NCI-H446 treated with DMSO at 0.1 percent for 48 hours (cell line): ENCODE data around the gene MCF2L2.

Source experiments
- DNase-seq: peaks from one replicate; lab custom pipeline; 2025; lab: John Stamatoyannopoulos, UW

Gene MCF2L2

DNA sequence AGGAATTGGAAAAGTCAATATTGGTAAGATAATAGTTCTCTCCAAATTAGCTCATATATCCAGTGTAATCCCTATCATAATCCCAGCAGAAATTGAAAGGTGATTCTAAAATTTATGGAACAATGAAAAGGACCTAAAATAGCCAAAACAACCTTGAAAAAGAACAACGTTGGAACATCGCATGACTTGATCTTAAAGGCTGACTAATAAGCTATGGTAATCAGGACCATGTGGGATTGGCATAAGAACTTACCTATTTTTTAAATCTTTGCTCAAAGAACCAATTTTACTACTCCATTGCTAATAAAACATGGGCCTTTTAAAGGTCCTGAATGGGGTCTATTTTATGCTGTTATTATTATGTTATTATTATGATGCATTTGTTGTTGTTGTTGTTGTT is 134.5 kb downstream of the MCF2L2 start:
- DNase-seq, result no peak

DNA sequence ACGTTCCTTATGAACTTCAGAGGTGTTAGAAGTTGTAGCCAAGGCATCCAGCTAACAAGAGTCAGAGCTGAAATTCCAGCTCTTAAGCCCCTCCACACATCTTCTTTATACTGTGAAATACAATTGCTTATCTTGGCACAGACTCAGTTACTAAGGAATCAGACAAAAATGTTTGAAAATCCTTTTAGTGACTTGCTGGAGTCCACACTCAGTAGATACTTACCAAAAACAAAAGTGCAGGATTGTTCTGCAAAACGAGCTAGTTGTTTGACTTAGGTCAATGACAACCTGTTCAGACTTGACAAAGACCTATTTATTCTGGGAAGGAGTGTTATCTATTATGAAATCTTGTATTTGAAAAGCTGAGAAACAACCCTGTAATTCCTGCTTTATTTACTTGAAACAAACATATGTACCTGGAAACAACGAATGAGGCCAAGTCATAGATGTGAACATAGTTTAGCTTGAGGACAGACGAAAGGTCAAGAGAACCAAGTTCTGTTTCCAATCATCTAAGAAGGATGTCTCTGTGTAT is 136.9 kb downstream of the MCF2L2 start:
- DNase-seq, result no peak

DNA sequence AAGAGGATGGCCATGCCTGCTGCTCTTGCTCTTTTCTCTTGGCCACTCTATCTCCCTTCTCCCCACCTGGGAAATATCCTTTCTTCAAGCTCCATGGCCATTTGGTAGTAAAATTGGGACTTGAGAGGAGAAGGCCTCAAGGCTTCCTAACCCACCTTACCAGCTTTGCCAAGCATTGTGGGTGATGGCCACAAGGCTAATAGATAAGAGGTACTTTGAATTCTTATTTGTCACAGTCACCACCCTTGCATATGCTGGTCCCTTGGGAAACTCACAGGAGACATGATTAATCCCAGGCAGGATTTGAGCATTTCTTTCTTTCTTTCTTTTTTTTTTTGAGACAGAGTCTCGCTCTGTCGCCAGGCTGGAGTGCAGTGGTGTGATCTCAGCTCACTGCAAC is 138.2 kb downstream of the MCF2L2 start:
- DNase-seq, result no peak

DNA sequence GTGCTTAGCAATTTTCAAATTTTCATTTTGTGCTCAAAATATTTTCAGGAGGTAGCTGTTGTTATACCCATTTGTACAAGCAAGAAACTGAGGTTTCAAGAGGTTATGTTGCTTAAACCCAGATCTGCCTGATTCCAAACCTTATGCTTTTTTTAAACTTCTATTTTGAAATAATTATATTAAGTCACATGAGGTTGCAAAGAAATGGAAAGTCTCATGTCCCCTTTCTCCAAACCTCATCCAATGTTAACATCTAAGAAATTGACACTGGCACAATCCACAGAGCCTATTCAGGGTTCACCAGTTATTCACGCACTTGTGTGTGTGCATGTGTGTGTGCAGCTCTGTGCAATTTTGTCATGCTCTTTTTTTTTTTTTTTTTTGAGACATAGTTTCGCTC is 140.3 kb downstream of the MCF2L2 start:
- no peak for DNase-seq

DNA sequence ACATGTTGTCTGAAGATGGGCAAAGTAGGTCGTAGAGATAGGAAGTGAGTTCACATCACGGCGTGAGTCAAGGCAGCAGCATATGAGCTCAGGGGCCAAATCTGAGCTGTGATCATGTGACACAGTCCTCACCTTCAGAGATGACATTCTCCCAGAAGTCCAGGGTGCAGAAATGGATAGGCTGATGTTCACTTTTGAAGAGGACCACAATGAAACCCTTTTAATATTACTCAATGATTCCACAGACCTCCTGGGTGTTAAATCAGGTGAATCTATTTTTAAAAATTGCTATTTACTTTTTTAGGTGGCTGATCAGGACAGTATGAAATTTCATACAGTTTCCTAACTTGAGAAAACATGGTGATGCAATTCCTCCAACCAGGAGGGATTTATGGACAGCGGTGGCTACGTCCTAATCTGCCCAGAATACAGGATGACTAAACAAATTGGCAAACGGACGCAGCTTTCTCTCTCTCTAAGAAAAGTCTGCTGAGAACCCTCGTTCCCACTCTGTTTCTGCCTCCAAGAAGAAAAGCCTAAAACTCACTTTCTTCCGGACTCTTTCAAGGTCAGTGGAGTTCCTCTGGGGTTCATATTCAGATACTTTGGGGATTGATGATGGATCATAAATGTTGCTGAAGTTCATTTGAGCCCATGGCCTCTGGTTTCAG is 141.0 kb downstream of the MCF2L2 start:
- peak; percentile 8 for DNase-seq

DNA sequence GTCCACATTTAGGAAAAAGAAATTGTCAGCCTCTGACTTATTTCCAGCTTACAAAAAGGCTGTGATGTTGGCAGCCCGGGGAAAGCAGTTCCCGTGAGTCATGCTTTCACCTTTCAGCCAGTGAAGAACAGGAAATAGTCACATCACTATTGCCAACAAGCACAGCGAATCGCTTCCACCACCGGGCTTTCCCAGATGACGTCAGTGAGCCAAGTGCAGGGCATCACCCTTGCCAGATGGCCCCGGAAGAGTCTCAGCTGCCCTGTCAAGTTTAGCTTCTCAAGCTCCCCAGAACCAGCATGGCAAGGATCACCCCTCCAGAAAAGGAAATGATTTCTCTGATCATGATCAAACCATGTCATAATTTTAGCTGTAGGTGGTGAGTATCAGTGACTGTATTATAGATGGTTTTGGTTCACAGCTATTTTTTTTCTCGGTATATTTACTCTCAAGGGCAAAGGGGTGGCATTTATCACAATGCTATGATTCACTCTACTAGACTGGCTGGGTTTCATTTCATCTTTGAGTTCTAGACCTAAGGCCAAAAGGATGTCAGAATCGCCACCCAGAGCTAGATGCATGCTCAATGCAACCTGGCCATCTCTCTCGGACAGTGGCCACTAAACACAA is 142.5 kb downstream of the MCF2L2 start:
- peak; percentile 92 for DNase-seq

DNA sequence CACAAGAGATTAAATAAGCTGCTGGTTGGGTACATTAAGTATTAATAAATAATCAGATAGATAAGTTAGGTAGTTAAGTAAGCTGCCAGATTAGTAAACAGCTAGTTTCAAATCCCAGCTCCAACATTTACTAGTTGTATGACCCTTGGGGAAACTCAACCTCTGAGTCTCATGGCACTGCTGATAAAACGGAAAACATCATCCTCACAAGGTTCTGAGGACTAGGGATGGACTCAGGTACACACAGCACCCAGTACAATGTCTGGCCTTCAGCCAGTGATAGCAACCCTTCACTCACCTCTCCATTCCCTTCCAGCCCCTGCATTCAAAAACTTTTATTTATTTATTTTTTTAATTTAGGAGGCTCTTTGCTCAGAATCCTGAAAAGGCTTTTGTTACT is 143.1 kb downstream of the MCF2L2 start:
- no peak for DNase-seq

DNA sequence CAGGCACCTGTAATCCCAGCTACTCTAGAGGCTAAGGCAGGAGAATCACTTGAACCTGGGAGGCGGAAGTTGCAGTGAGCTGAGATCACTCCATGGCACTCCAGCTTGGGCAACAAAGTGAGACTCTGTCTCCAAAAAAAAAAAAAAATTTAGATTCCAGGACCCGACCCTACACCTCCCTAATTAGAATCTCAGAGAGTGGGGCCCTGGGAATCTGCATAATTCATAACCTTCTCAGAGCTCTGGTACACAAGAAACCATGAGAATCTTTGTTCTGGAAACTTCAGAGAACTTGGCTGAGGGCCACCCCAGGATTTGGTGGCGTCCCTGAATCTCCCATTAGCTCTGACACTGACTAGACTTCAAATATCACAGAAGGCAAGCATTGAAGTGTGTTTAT is 143.8 kb downstream of the MCF2L2 start:
- no peak for DNase-seq

DNA sequence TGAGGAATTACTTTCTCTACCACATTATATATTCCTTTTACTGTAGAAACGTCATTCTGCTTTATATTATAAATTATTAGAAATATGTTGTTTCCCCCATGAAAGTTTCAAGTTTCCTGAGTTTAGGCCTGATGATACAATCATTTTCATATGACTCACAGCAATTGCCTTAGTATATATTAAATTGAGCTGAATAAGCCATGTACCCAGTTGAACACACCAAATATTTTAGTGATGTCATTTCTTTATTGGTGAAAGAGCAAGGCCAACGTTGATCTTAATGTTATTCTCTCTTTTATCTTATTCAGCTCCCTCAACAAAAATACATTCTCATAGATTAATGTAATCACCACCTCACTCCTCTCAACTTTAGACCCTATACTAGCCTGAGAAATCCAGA is 144.5 kb downstream of the MCF2L2 start:
- no peak for DNase-seq

DNA sequence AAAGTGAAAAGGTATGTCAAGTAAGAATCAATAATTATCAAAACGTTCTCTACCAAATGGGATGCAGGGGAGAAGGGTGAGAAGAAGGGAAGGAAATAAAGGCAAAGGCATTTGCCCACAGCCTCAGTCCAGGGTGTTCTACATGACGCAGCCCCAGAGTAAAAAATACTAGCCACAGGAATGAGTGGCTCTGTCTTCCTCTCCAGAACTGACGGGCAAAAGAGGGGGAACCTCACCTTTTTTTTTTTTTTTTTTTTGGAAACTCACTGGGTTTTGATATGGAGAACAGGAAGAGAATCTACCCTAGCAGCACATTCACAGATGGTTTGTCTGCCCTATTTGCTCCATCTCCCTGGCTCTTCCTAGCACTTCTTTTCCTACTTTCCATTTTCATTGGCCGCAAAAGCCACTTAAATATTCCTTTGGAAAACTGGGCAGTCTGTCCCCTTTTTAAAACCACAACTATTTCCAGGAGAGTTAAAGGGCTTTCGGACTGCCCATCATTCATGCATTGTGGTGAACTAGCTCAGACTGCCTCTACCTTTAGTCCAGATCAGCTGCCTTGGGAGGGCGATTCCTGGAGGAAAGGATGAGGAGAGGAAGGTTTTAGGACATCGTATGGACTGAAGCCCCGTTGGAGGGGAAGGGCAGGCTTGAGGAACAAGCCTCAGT is 147.2 kb downstream of the MCF2L2 start:
- no peak for DNase-seq

DNA sequence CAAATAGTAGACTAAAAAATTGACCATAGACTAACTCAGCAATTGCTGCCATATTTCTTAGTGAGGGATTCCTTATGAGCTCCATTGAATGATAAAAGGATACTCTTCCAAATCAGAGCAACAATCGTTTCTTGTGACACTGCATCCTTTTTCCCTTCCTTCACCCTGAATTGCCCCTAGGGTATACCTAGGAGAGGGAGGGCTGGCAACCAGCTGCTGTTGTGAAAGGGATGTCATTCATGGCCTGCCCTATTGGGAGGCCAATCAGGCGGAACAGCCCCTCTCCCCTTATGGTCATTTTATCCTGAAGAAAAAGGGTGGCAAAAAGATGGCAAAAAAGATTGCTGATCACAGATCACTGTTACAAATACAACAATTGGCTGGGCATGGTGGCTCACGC is 149.0 kb downstream of the MCF2L2 start:
- no peak for DNase-seq

DNA sequence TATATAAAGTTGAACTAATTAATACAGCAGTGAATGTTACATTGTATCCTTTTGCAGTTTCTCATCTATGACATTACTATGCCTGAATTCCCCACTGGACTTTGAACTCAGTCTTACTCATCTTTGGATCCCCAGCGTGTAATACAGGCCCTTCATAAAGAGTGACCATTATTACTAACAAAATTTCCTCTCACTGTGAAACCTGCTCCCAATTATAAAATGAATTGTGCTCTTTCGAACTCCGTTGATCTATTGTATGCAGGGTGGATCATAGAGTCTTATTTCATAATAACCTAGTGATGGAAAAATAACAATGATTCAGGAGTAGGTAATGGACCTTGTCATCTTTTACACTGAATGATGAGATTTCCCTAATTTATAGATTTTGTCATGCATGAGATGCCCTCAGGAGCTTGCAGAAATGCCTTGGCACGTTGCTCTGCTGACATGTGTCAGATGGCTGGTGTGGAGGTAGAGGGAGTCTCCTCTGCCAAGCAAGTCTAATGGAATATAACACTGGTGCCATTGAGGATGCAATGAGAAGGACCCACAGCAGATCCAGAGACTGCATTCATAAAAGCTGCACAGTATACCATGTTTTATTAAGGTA is 149.8 kb downstream of the MCF2L2 start:
- DNase-seq, result peak; percentile 72

DNA sequence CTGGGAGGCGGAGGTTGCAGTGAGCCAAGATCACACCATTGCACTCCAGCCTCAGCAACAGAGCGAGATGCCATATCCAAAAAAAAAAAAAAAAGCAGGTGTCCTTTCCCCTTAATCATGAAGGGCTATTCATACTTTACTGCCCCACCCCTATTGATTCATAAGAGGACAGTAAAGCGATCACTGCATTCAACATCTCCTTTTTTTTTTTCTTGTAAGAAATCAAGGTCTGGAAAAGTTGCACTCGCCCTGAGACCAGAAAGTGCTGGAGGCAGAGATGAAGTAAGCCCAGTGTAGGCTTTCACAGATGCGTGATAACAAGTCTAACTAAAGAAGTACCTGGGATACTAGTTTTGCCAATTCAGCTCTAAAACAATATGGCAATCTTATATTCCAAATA is 151.2 kb downstream of the MCF2L2 start:
- no peak for DNase-seq

DNA sequence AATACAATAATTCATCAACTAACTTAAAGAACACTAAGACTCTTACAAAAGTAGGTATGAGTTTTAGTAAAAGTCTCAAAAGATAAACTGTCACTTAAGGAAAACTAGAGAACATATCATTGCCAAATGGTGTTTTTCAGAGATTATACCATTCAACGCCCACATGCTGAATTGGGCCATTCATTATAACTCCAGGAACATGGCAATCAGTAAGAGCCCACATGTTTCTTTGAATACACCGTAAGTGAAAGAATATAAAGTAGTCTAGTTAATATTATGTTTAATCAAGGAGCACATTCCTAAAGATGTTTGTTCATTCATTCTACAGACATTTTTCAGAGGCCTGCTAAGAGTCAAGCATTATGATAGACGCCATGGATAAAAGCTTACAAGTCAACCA is 152.5 kb downstream of the MCF2L2 start:
- DNase-seq, result no peak

DNA sequence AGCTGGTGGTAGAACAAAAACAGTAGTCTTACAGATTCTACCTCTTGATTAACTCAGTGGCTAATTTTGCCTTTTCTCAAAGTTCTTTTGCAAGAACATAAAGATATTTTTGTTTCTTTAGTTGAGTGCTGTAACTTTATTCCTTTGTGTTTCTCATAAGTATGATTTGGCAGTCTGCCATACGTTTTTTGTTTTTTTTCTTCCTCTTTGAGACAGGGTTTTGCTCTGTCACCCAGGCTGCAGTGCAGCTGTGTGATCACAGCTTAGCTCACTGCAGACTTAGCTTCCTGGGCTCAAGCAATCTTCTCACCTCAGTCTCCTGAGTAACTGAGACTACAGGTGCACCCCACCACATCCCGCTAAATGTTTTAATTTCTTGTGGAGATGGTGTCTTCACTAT is 153.0 kb downstream of the MCF2L2 start:
- no peak for DNase-seq

DNA sequence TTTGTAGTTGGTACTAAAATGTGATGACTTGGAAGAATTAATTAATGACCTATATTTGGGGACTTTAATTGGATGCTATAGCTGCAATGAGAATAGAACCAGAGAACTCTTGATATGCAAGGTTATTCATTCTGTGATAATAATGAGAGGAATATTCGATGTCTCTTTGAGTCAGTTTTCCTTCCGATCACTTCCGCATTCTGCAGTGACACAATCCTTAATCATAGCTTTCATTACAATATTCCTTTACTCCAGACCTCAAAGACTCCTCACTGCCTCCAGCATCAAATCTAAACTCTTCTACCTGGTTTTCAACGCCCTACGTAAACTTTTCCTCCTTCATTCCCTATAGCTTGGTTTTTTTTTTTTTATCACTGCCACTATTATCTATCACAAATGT is 153.8 kb downstream of the MCF2L2 start:
- DNase-seq, result no peak

DNA sequence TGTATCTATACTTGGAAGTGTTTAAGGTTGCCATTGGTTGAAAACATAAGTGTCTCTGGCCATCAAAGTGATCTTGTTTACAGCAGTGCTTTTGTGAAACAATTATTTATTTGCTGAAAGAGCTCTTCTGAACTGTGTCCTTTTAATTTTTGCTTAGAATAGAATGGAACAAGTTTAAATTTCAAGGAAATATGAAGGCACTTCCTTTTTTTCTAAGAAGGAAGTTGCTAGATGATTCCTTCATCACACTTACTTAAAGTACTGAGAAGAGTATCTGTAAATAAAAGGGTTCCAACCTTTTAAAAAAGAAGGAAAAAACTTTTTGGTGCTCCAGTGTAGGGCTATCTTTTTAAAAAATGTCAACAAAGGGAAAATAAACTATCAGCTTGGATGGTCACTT is 155.6 kb downstream of the MCF2L2 start:
- DNase-seq, result no peak

DNA sequence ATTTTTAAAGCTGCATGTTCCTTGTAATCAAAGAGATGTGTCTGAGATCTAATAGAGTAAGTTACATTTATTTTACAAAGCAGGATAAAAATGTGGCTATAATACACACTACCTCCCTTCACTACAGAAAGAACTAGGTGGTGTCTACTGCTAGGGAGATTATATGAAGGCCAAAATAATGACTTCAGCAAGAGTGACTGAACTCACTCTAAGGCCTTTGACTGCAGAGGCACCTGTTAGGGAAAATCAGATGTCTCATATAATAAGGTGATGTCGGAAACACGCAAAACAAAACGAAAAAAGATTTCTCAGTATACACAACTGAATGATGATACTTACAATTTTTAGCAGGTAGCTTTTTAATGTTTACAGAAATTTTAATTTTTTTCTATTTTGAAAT is 156.3 kb downstream of the MCF2L2 start:
- no peak for DNase-seq

DNA sequence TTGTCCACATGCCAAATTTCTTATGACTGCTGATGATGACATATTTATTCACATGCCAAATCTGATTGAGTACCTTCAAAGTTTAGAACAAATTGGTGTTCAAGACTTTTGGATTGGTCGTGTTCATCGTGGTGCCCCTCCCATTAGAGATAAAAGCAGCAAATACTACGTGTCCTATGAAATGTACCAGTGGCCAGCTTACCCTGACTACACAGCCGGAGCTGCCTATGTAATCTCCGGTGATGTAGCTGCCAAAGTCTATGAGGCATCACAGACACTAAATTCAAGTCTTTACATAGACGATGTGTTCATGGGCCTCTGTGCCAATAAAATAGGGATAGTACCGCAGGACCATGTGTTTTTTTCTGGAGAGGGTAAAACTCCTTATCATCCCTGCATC is 158.1 kb downstream of the MCF2L2 start:
- DNase-seq, result no peak

DNA sequence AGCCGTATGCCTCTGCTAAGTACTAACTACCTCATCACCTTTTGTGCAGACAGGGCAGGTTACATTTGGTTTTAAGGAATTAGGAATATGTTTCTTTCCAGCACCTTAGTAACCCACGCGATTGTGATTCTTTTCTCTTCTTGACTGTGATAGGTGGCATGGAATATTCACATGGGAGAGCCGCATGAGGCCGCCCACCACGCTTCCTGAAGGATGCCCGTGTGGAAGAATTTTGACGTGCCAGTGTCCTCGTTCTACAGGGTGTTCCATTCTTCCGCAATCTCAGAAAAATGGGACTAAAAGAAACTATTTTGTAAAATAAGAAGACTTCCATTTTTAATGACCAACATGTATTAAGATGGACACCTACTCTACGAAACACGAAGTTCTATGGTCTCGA is 159.1 kb downstream of the MCF2L2 start:
- no peak for DNase-seq

DNA sequence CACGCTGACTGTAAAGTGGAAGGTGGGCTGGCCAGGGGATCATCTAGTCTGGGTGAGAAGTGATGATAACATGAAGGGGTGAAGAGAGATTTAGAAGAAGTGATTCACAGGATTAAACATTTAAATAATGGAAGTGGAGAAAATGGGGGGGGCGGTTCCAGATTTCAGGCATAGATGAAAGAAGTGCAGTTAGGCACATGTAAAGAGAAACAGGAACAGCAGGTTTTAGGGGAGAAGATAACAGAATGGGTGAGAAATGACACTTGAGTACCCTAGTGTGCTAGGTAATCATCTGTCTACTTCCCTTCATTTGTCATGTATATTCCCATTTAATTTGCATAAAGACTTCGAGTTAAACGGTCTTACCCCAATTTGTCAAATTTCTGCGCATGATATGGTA is 160.1 kb downstream of the MCF2L2 start:
- no peak for DNase-seq

DNA sequence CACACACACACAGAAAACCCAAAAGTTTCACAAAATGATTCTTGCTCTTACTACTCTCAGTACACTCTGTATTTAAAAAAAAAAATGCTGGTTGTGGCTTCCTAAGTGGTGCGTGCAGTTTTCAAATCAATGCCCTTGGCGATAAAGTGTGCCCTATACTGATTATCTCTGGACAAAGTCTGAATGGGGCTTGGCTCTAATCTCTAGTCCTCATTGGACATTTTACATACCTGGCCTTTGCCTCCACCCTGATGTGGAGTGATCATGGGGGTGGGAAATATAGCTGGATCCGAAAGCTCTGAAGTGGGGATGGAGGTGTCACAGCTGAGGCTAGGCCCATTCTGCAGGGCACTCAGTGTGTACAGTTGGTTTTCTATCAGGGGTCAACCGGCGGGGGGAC is 161.3 kb downstream of the MCF2L2 start:
- no peak for DNase-seq

DNA sequence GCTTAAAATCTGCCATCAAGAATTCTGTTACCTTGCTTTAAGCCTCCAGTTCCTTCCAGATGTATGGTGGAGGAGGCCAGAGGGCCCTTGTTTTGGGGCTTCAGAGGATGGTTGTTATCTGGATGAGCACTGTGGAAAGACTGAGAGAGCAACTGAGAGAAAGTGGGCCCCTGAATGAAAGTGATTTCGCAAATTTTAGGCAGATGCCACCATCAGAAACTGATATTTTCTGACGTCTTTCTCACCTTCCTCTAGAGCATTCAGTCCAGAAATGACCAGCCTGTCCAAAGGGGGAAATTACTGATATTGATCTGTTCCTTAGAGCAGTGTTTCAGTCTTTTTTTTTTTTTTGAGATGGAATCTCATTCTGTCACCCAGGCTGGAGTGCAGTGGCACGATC is 162.0 kb downstream of the MCF2L2 start:
- DNase-seq, result no peak
